Measurements from ENCODE around the gene SIAH1.

GRCh38 chr16:48405907-48406306 is 20.7 kb upstream of the SIAH1 start:
- no peak for TF ChIP-seq CTCF (IDR thresholded peaks at IDR 0.05; ENCODE audit: low read depth, low read length)
- no peak for TF ChIP-seq EZH2phosphoT487 (IDR thresholded peaks at IDR 0.05; ENCODE audit: low read depth)
